ENCODE data around the gene KLF7. TPM values are rescaled to one million over a fixed set of nuclear protein-coding genes. Genes with fewer than 3 reads are reported as not detected.

KLF7 gene
- total RNA-seq (2021; ENCODE audit: unreplicated experiment) (15.4 TPM), Bru-seq, nascent RNA (percentile 82 among the genes with signal in this experiment), BruChase-seq, experiment 1, labeled RNA remaining after a 6-hour chase (percentile 65 among the genes with signal in this experiment), BruChase-seq, experiment 2, labeled RNA remaining after a 2-hour chase (percentile 71 among the genes with signal in this experiment)
- polyA plus RNA-seq (2012): 9.5 and 10.0 TPM in 2 replicates
- long read RNA-seq, full-length matches to known transcripts: 6 of 19 reads
- long read RNA-seq, partial matches to known transcripts: 9 of 19 reads
- long read RNA-seq, other reads (novel, unspliced or antisense): 4 of 19 reads

DNA sequence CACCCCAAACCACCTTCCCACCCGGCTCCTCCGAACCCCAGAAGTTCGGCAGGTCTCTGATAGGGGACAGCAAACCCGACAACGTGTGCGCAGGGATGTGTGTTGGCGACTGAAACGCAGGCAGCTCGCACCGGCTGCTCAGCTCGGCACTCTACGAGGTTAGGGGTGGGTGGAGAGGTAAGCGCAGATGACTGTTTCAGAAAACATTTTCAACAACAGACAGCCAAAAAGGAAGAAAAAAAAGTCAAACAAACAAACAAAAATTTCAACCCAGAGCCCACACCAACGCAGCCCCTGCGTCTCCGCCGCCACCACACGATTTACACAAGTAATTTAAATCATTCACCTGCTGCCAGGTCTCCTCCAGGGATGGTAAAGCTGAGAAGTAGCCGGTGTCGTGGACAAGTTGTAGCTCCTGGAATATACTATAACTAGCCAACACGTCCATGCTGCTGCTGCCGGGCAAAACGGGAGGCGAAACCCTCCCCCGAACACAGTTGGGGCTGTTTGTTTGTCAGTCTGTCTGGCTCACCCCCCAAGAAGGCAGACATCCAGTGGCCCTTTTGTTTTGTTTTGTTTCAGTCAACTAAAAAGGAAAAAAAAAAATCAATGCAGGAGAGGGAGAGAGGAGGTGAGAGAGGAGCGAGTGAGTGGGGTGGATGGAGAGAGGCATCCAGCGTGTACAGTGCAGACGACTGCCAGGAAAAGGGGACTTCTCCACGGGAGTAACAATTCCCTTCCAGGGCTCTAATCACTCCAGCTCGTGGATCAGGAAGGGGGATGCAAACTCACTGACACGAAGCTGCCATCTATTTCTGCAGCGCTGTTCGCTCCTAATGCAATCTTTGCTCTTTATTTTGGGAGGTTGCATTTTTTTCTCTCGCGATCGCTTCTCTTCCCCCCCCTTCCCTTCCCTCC is at the start of gene KLF7:
TSS of gene KLF7 (minus strand) at position 828 of the 918 bp plus-strand sequence. CDS start at position 448, 380 bp downstream.
- peak within 1 kb of the TSS; percentile 89 for H3K4me2 ChIP-seq (ENCODE audit: low read length)
- H3K79me2 ChIP-seq (ENCODE audit: insufficient read depth, low read length): 0 out of 2 replicates have a peak, but pooled peaks cover 4% of the 10 kb centered on the region
- H3K27ac ChIP-seq (ENCODE audit: low read depth, low read length): peak within 1 kb of the TSS; percentile 98
- H3K9me3 ChIP-seq (ENCODE audit: control insufficient read depth in 1 of 2, insufficient read depth in 1 of 2, low read depth in 1 of 2, low read length in 2 of 2): no peaks in the 10 kb centered on the region
- no peaks in the 10 kb centered on the region for H4K20me1 ChIP-seq (ENCODE audit: insufficient read depth)
- H2AFZ ChIP-seq (ENCODE audit: low read depth, low read length, poor library complexity, severe bottlenecking): no peak within 1 kb of the TSS
- BruUV-seq (replicated peaks): TSS peak; percentile 46
- H3K9ac ChIP-seq (ENCODE audit: low read length): peak within 1 kb of the TSS; percentile 83
- no peak for ATAC-seq
- peak within 1 kb of the TSS; percentile 49 to 67 for H3K4me3 ChIP-seq (replicated peaks in 1 of 2; ENCODE audit: low read depth in 1 of 2, low read length in 2 of 2)
- ChIA-PET RAD21 (ENCODE audit: low non-redundant PET in 1 of 2, low total read pairs in 2 of 2, uncharacterized antibody in 2 of 2, unreplicated experiment in 2 of 2) (no interaction called here), CTCF (interaction anchor here (0.6 kb wide), 1 partner anchor 172 kb away, joined by 3 read pairs; no protein-coding TSS in a partner anchor), POLR2A (interaction anchor here (0.7 to 3.7 kb wide), 3 partner anchors 10 to 84 kb away, joined by 3 to 16 read pairs (median 4); no protein-coding TSS in a partner anchor)
- H3K36me3 ChIP-seq (ENCODE audit: control insufficient read depth in 1 of 2, insufficient read depth in 2 of 2, low read length in 2 of 2): no peaks in the 10 kb centered on the region
- no peak for DNase-seq (ENCODE audit: low read depth, low spot score)
- intact Hi-C loops (cut with micrococcal nuclease): loop anchor here (1.0 to 5.0 kb wide), 3 partner anchors 168 to 307 kb away; no protein-coding TSS in a partner anchor
- H3K4me1 ChIP-seq (ENCODE audit: control insufficient read depth in 1 of 2, insufficient read depth in 2 of 2, low read length in 2 of 2): peaks cover 24 to 54% of the 10 kb centered on the region in 2 experiments
- H3K27me3 ChIP-seq (ENCODE audit: insufficient read depth, low read length): no peaks in the 10 kb centered on the region
- no peak for TF ChIP-seq FOSL1 (IDR thresholded peaks at IDR 0.05; ENCODE audit: low read depth)
- TF ChIP-seq JUND (IDR thresholded peaks at IDR 0.05): no peak
- no peak for TF ChIP-seq EZH2phosphoT487 (IDR thresholded peaks at IDR 0.05; ENCODE audit: borderline replicate concordance)
- TF ChIP-seq ELF1 (IDR thresholded peaks at IDR 0.05; ENCODE audit: borderline replicate concordance, low read depth): no peak
- TF ChIP-seq ZNF274 (IDR thresholded peaks at IDR 0.05; ENCODE audit: low read depth, low read length): no peak
- TF ChIP-seq TCF7L2 (IDR thresholded peaks at IDR 0.05; ENCODE audit: borderline replicate concordance, extremely low read depth, insufficient read depth, insufficient read length): no peak
- no peak for TF ChIP-seq SP1 (IDR thresholded peaks at IDR 0.05; ENCODE audit: low read depth)
- TF ChIP-seq EZH2 (IDR thresholded peaks at IDR 0.05): no peak
- TF ChIP-seq SIN3A (IDR thresholded peaks at IDR 0.05; ENCODE audit: low read depth): no peak
- TF ChIP-seq ATF3 (IDR thresholded peaks at IDR 0.05): no peak
- TF ChIP-seq RAD21 (IDR thresholded peaks at IDR 0.05; ENCODE audit: low read depth): no peak
- TF ChIP-seq, protein P1, sequence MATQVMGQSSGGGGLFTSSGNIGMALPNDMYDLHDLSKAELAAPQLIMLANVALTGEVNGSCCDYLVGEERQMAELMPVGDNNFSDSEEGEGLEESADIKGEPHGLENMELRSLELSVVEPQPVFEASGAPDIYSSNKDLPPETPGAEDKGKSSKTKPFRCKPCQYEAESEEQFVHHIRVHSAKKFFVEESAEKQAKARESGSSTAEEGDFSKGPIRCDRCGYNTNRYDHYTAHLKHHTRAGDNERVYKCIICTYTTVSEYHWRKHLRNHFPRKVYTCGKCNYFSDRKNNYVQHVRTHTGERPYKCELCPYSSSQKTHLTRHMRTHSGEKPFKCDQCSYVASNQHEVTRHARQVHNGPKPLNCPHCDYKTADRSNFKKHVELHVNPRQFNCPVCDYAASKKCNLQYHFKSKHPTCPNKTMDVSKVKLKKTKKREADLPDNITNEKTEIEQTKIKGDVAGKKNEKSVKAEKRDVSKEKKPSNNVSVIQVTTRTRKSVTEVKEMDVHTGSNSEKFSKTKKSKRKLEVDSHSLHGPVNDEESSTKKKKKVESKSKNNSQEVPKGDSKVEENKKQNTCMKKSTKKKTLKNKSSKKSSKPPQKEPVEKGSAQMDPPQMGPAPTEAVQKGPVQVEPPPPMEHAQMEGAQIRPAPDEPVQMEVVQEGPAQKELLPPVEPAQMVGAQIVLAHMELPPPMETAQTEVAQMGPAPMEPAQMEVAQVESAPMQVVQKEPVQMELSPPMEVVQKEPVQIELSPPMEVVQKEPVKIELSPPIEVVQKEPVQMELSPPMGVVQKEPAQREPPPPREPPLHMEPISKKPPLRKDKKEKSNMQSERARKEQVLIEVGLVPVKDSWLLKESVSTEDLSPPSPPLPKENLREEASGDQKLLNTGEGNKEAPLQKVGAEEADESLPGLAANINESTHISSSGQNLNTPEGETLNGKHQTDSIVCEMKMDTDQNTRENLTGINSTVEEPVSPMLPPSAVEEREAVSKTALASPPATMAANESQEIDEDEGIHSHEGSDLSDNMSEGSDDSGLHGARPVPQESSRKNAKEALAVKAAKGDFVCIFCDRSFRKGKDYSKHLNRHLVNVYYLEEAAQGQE (IDR thresholded peaks at IDR 0.05; ENCODE audit: low read depth): no peak
- TF ChIP-seq CEBPB (IDR thresholded peaks at IDR 0.05; ENCODE audit: low read depth): no peak
- TF ChIP-seq POLR2A (IDR thresholded peaks at IDR 0.05; ENCODE audit: borderline replicate concordance, extremely low read depth, insufficient read depth, insufficient read length): no peak
- TF ChIP-seq SRF (IDR thresholded peaks at IDR 0.05; ENCODE audit: low read depth): no peak
- no peak for TF ChIP-seq YY1 (IDR thresholded peaks at IDR 0.05; ENCODE audit: extremely low read depth, insufficient replicate concordance, low read depth, low read length)
- H3K9me2 ChIP-seq (ENCODE audit: insufficient read depth): no peaks in the 10 kb centered on the region
